Chondrocyte (in vitro differentiated cells): Measurements from ENCODE around the gene R3HDM4. TPM values are rescaled to one million over a fixed set of nuclear protein-coding genes. Genes with fewer than 3 reads are reported as not detected.
"Not testable (repeated sequence)": the region's sequence is repeated elsewhere in the genome, so short reads cannot be mapped to it uniquely, and the experiment has no call there.

Source experiments
- DNase-seq: peaks from one replicate; pipeline ENCODE4 v3.0.0; 2021; ENCODE audit warnings: mixed read lengths, low spot score
- H3K27ac Mint-ChIP-seq: one replicate; pipeline ENCODE4 v1.8.0; 2021; ENCODE audit warnings: mild to moderate bottlenecking, moderate library complexity, mixed read lengths; ENCODE audit not compliant: unreplicated experiment
- H3K27me3 Mint-ChIP-seq: 2 replicates; pipeline ENCODE4 v1.8.0; 2021; ENCODE audit warnings: low read depth, mixed read lengths
- H3K36me3 Mint-ChIP-seq: 2 replicates; pipeline ENCODE4 v1.8.0; 2021; ENCODE audit warnings: low read depth, mixed read lengths
- H3K4me1 Mint-ChIP-seq: 2 replicates; pipeline ENCODE4 v1.8.0; 2021; ENCODE audit warnings: low read depth, mild to moderate bottlenecking, mixed read lengths
- H3K4me3 Mint-ChIP-seq: one replicate; pipeline ENCODE4 v1.8.0; 2021; ENCODE audit warnings: mild to moderate bottlenecking, moderate library complexity, mixed read lengths; ENCODE audit not compliant: unreplicated experiment
- H3K9me3 Mint-ChIP-seq: 2 replicates; pipeline ENCODE4 v1.8.0; 2021; ENCODE audit warnings: low read depth, mixed read lengths
- total RNA-seq: library from RNA; stranded (reverse); gene quantifications from 3 replicates; pipeline ENCODE4 v1.2.1, GENCODE V29; 2021
- TF ChIP-seq, protein P1 (sequence below): fragments of 200-600 bp; sonication (generic); IDR thresholded peaks from 2 replicates; pipeline ENCODE4 v1.5.0; 2021; ENCODE audit warnings: antibody characterized with exemption, mild to moderate bottlenecking, moderate library complexity

R3HDM4 gene
- total RNA-seq, 1 donor from 2014 or later = 48.4 TPM

DNA sequence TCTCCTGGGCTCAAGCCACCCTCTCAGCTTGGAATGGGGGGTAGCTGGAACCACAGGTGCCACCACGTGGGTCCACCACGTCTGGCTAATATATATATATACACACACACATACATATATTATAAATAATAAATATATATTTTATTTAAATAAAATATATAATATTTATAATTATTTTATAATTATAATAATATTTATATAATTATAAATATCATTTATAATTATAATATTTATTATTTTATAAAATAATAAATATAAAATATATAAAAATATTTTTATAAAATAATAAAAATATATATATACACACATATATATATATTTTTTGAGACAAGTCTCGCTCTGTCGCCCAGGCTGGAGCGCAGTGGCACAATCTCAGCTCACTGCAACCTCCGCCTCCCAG is 58.5 kb downstream of the R3HDM4 start:
- no peaks in the 10 kb centered on the region for H3K36me3 Mint-ChIP-seq
- no peaks in the 10 kb centered on the region for H3K27me3 Mint-ChIP-seq
- H3K27ac Mint-ChIP-seq = no peak overlapping the region
- no peaks in the 10 kb centered on the region for H3K9me3 Mint-ChIP-seq
- DNase-seq = no peak
- peaks cover 8% of the 10 kb centered on the region for H3K4me1 Mint-ChIP-seq
- TF ChIP-seq, protein P1, sequence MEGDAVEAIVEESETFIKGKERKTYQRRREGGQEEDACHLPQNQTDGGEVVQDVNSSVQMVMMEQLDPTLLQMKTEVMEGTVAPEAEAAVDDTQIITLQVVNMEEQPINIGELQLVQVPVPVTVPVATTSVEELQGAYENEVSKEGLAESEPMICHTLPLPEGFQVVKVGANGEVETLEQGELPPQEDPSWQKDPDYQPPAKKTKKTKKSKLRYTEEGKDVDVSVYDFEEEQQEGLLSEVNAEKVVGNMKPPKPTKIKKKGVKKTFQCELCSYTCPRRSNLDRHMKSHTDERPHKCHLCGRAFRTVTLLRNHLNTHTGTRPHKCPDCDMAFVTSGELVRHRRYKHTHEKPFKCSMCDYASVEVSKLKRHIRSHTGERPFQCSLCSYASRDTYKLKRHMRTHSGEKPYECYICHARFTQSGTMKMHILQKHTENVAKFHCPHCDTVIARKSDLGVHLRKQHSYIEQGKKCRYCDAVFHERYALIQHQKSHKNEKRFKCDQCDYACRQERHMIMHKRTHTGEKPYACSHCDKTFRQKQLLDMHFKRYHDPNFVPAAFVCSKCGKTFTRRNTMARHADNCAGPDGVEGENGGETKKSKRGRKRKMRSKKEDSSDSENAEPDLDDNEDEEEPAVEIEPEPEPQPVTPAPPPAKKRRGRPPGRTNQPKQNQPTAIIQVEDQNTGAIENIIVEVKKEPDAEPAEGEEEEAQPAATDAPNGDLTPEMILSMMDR = no peak
- no peak overlapping the region for H3K4me3 Mint-ChIP-seq

DNA sequence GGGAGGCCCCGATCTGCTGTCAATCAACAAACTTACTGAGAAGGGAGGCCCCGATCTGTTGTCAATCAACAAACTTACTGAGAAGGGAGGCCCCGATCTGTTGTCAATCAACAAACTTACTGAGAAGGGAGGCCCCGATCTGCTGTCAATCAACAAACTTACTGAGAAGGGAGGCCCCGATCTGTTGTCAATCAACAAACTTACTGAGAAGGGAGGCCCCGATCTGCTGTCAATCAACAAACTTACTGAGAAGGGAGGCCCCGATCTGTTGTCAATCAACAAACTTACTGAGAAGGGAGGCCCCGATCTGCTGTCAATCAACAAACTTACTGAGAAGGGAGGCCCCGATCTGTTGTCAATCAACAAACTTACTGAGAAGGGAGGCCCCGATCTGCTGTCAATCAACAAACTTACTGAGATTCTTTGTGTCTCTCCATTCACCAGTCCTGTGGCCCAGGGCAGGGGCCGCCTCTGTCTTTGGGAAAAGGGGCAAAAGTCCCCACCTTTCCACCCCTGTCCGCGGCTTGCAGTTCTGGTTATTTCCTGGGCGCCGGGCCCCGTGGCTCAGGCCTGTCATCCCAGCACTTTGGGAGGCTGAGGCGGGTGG is 59.3 kb downstream of the R3HDM4 start:
- H3K27me3 Mint-ChIP-seq, H3K27ac Mint-ChIP-seq, H3K4me3 Mint-ChIP-seq, DNase-seq, H3K4me1 Mint-ChIP-seq, H3K9me3 Mint-ChIP-seq, H3K36me3 Mint-ChIP-seq: not testable (repeated sequence)

DNA sequence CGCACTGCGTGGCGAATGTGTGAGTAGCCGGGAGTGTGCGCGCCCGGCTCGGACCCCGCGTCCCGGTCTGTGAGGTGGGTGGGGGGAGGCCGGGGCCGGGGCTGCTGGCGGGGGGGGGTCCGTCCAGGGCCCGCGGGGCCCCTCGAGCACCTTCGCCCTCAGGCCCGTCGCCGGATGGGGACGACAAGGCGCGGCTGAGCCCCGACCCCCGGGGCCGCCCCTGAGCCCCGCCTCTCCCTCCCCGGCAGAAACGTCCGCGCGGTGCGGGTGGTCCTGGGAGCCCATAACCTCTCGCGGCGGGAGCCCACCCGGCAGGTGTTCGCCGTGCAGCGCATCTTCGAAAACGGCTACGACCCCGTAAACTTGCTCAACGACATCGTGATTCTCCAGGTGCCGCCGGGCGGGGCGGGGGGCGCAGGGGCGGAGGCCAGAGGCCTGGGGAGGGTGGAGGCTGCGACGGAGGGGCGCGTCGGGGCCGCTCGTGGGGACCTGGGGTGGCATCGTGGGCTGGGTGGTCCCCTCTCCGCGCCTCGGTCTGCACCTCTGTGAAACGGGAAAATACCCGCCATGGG is 59.9 kb downstream of the R3HDM4 start:
- Mint-ChIP-seq H3K27ac (no peak overlapping the region), H3K4me3 (no peak overlapping the region), H3K4me1 (peaks cover 8% of the 10 kb centered on the region), H3K27me3 (no peaks in the 10 kb centered on the region), H3K36me3 (no peaks in the 10 kb centered on the region), H3K9me3 (no peaks in the 10 kb centered on the region)
- DNase-seq = no peak
- TF ChIP-seq, protein P1 = no peak

DNA sequence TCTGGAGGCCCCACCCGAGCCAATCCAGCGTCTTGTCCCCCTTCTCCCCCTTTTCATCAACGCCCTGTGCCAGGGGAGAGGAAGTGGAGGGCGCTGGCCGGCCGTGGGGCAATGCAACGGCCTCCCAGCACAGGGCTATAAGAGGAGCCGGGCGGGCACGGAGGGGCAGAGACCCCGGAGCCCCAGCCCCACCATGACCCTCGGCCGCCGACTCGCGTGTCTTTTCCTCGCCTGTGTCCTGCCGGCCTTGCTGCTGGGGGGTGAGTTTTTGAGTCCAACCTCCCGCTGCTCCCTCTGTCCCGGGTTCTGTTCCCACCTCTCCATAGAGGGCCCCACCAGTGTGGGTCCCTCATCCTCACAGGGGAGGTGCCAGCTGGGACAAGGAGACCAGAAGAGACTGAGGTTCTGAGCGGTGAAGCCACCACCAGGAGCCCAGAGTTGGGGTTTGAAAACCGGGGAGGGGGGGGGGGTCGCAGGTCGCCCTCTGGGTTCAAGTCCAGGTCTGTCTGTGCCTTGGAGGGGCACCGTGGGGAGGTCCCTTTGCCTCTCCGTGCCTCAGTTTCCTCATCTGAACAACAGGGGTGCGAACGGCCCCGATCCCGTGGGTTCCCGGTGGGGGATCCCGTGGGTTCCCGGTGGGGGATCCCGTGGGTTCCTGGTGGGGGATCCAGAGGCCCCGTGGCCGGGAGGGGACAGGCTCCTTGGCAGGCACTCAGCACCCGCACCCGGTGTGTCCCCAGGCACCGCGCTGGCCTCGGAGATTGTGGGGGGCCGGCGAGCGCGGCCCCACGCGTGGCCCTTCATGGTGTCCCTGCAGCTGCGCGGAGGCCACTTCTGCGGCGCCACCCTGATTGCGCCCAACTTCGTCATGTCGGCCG is 60.6 kb downstream of the R3HDM4 start, which contains the start of gene ELANE:
Gene ELANE (plus strand): TSS at position 168 of the 878 bp plus-strand sequence. CDS start 26 bp downstream, at position 194.
- peaks cover under 1% of the 10 kb centered on the region for H3K27me3 Mint-ChIP-seq
- no peaks in the 10 kb centered on the region for H3K9me3 Mint-ChIP-seq
- H3K36me3 Mint-ChIP-seq = no peaks in the 10 kb centered on the region
- H3K4me1 Mint-ChIP-seq = peaks cover 8% of the 10 kb centered on the region
- TF ChIP-seq, protein P1 = no peak
- DNase-seq = no peak
- peak within 1 kb of the TSS; percentile 49 for H3K27ac Mint-ChIP-seq
- H3K4me3 Mint-ChIP-seq = no peak within 1 kb of the TSS

DNA sequence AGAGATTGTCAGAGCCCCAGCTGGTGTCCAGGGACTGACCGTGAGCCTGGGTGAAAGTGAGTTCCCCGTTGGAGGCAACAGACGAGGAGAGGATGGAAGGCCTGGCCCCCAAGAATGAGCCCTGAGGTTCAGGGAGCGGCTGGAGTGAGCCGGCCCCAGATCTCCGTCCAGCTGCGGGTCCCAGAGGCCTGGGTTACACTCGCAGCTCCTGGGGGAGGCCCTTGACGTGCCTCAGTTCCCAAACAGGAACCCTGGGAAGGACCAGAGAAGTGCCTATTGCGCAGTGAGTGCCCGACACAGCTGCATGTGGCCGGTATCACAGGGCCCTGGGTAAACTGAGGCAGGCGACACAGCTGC is 62.1 kb downstream of the R3HDM4 start:
- no peak overlapping the region for H3K4me3 Mint-ChIP-seq
- no peak for DNase-seq
- TF ChIP-seq, protein P1 = no peak
- peaks cover 3% of the 10 kb centered on the region for H3K27me3 Mint-ChIP-seq
- peaks cover 8% of the 10 kb centered on the region for H3K4me1 Mint-ChIP-seq
- no peaks in the 10 kb centered on the region for H3K36me3 Mint-ChIP-seq
- H3K27ac Mint-ChIP-seq = no peak overlapping the region
- no peaks in the 10 kb centered on the region for H3K9me3 Mint-ChIP-seq
